SKM-1 treated with dmso at 0.1 percent for 144 hours (cell line): Measurements from ENCODE around the gene ABL2.

Source experiments
- DNase-seq: peaks from one replicate; lab custom pipeline; 2025; ENCODE audit not compliant: unreplicated experiment; lab: John Stamatoyannopoulos, UW

Gene ABL2

GRCh38 chr1:179095924-179096323 lies 133.6 kb downstream of the ABL2 start:
- DNase-seq = no peak

GRCh38 chr1:179095377-179095776 lies 134.1 kb downstream of the ABL2 start:
- DNase-seq = no peak

GRCh38 chr1:179094818-179095217 lies 134.7 kb downstream of the ABL2 start:
- no peak for DNase-seq

DNA sequence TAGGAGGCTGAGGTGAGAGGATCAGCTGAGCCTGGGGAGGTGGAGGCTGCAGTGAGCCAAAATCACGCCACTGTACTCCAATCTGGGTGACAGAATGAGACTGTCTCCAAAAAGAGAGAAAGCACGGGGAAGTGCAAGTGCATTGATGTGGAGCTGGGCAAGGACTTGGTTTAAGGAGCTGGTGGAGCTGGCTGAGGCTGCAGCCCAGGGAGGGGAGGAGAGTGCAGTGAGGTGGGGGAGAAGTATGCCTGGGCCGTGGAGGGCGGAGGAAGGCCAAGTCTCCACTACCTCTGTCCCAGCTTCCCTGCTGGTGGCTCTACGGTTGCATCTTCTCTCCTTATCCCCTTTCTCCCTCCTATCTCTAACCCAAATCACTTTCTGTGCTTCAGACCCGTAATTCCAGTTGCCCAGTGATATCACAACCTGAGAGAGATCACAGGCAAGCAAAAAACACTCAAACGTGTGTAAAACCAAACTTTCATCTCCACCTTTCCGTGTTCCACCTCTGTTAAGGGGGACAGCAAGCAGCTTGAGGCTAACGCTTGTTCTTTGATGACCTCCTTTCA lies 136.5 kb downstream of the ABL2 start:
- no peak for DNase-seq

DNA sequence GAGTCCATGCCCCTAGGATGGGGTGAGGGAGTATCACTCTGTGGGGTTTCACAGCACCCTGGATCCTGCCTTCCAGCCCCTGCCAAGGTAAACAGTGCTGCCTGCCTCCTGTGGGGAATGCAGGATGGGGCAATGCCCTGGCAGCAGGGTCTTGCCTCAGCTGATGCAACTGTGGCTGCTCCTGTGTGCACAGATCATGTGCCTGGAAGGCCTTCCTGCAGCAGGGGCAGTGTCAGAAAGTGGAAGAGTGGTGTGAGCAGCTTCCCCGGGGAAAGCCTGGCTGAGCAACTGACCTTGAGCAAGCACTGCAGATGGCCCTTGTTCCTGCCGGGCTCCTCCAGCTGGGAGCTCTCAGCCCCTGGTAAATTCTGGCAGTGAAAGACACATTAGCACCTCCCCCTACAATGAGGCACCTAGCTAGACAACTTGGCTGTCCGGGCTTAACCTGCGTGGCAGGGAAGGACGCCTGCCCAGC lies 137.7 kb downstream of the ABL2 start:
- no peak for DNase-seq

- DNase-seq = no peak
Measured at GRCh38 chr1:179090923-179091322, 138.6 kb downstream of the ABL2 start.

DNA sequence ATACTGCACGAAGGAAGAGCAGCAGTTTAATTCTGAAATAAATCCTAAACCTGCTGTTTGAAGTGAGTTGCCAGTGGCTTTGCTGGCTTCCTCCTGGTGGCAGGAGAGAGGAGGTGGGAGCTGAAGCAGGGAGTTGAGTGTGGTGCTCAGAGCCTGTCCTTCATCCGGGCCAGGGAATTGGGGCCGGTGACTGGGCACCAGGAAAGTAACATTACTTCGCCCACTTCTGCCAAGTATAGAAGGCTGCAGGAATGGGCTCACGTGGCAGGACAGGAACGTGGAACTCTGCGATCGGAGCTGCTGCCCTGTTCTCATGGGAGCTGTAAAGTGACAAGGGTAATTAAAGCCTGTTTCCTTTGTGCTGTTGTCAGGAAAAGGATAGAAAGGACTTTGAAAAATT lies 139.0 kb downstream of the ABL2 start:
- DNase-seq = no peak

DNA sequence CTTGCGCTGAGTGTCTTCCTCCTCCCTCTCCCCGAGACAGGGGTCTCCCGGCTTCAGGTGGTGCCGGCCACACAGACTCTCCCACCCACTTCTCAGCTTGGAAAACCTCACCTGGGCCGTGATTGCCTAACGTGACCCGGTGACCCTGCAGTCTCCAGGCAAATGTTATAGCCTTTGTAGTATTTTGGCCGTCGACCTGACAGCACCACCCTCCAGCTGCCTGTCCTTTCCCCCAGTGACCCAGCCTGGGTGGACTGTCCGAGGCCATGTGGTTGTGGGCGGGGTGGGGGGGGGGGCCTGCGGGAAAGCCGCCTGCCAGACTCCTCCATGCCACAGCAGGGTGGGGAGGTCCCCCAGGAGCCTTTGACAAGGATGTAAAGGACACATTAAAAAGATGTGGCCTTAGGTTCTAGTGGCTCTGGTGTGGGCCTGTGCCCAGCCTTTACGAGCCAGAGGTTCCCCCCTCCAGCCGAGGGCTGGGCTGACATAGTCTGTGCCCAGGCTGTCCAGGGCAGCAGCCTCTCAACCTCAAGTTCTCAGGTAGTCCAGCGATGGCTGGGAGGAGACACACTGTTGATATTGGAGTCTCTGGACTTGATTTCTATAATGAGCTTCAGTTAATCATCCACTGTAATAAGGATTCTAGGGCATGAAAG lies 139.5 kb downstream of the ABL2 start:
- no peak for DNase-seq

DNA sequence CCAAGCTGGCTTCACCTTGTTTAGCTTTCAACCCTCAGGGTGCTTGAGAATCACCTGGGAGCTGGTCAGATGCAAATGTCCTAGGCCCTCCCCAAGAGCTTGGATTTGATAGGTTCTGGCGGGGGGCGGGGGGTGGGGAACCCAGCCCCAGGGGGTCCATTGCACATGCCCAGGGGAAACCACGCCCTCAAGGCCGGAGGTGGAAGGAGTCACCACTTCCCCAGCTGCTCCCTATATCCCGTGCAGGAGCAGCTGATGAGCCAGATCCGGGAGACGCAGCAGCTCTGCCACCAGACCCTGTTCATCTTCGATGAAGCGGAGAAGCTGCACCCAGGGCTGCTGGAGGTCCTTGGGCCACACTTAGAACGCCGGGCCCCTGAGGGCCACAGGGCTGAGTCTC lies 141.8 kb downstream of the ABL2 start:
- DNase-seq = no peak

DNA sequence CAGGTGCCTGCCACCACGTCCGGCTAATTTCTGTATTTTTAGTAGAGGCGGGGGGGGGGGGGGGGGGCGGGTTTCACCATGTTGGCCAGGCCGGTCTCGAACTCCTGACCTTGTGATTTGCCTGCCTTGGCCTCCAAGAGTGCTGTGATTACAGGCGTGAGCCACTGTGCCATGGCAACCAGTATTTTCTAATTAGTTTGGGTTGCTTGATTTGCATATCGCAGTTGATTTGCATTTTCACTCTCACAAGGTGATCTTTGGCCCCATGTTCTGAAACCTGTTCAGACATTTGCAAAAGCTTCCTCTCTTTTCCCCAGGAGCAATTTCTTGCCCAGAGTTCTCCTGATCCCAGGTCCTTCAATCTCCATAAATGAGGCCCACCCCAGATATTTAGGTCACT lies 145.9 kb downstream of the ABL2 start:
- no peak for DNase-seq

GRCh38 chr1:179082999-179083335 lies 146.5 kb downstream of the ABL2 start:
- DNase-seq = peak; percentile 57

DNA sequence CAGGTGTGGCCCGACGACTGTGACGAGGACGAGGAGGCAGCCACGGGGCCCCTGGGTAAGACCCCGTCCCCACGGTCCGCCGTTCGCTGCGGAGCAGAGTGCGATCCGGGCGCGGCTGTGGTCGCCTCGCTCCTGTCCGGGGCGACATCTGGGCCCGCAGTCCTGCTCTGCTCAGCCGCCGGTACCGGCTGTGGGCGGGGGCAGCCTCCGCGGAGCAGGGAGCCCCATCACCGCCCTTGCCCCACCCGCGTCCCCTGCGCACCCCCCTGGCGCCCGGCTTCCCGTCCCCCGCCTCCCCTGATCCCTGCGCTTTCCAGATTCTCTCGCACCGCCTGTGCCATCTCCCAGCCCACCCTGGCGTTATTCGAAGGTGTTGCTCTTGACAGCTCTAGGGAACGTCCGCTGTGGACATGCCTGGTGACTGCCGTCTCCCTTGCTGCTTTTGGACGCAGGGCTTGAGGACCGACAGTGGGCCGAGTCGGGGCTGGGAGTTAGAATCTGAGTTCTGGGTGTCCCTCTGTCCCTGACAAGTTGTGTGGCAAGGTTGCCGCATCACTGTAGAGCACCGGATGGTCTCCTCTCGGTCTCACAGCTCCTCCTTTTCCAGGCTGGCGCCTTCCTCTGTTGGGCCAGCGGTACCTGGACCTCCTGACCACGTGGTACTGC lies 147.0 kb downstream of the ABL2 start:
- no peak for DNase-seq

DNA sequence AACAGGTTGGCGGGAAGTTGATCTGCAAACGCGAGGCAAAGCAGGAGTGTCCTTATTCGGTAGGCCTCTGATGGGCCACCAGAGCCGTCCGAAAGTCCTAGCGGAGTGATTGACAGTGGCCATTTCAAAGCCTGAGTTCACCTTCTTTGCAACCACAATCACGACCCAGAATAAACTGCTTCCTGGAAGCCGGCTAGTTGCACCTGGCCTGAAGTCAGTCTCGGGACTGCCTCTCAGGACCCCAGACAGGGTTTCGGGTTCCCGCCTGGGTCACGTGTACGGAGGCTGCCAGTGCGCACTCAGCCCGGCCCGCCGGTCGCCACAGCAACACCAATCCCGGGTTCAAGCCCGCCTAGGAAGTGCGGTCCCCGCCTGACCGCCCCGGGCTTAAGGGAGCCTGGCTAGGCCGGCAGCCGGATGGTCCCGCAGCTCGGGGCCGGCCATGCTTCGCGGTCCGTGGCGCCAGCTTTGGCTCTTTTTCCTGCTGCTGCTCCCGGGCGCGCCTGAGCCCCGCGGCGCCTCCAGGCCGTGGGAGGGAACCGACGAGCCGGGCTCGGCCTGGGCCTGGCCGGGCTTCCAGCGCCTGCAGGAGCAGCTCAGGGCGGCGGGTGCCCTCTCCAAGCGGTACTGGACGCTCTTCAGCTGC lies 147.7 kb downstream of the ABL2 start, which contains the start of gene TOR3A:
Gene TOR3A (plus strand): TSS at position 384 of the 646 bp plus-strand sequence. CDS start 59 bp downstream, at position 443.
- peak; percentile 82 for DNase-seq

DNA sequence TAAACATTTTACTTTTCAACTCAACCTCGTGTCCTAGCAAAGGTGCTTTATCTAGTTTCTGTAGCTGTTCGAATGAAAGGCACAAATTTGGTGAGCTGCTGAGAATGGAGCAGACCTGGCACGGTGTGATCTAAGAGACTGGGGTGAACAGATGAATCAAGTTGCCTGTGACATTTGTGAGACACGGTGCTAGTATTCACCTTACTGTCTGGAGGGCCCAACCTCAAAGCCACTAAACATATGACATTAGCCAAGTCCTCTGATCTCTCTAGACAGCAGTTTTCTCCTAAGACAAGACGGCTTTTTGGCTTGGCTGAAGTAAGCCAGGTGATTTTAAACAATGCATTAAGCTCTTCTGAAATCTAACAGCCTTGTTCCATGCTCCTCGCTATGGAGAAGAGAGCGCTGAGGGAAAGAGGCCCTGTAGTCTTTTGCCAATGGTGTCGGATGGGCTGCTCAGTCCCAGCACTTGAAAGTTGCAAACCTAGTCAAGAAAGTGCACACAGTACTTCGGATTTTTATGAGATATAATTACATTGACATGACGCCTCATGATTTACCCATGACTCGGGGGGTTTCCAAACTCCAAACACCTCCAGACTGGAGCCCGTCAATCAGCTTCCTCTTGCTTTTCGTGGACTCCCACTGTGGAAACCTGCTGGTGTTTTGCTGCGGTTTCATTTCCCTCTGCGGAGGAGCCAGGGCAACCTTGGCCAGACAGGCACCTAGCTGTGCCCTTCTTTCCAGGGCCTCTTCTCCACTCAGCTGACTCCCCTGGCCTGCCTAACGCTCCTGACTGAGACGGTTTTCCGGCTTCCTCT lies 148.4 kb downstream of the ABL2 start:
- no peak for DNase-seq

DNA sequence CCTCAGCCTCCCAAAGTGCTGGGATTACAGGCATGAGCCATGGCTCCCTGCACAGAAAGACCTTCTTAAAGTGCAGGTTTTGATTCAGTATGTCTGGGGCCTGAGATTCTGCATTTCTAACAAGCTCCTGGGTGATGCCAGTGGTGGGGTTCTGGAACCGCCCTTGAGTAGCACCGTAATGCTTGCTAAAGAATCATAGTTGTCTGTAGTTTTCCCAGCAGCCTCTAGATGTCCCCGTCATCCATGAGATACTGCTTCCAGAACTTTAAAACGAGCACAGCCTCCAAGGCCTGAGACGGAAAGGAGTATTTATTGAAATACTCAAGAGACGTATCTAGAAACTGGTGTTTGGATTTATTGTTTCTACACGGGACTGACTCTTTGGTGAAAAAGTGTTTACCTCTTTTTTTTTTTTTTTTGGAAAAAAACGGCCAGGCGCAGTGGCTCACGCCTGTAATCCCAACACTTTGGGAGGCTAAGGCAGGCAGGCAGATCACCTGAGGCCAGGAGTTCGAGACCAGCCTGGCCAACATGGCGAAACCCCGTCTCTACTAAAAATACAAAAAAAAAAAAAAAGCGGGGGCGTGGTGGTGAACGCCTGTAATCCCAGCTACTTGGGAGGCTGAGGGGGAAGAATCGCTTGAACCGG lies 150.2 kb downstream of the ABL2 start:
- peak; percentile 85 for DNase-seq

GRCh38 chr1:179077396-179077795 lies 152.1 kb downstream of the ABL2 start:
- DNase-seq = no peak

DNA sequence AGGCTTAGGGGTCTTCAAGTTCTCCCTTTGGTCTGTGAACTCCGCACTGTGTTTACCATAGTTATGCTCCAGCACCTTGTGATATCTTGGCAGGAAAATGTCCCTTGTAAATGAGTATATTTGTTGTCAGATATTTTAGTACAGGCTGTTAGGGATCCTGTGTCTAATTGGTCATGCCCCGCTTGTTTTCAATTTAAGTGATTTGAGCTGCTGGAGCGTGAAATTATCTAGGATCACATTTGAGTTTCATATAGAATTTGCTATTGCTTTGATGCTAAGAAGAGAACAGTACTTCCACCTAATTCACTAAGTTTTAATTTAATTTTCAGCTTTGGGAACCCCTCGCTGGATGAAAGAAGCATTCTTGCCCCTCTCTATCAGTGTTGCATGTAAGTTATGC lies 163.0 kb downstream of the ABL2 start:
- no peak for DNase-seq

DNA sequence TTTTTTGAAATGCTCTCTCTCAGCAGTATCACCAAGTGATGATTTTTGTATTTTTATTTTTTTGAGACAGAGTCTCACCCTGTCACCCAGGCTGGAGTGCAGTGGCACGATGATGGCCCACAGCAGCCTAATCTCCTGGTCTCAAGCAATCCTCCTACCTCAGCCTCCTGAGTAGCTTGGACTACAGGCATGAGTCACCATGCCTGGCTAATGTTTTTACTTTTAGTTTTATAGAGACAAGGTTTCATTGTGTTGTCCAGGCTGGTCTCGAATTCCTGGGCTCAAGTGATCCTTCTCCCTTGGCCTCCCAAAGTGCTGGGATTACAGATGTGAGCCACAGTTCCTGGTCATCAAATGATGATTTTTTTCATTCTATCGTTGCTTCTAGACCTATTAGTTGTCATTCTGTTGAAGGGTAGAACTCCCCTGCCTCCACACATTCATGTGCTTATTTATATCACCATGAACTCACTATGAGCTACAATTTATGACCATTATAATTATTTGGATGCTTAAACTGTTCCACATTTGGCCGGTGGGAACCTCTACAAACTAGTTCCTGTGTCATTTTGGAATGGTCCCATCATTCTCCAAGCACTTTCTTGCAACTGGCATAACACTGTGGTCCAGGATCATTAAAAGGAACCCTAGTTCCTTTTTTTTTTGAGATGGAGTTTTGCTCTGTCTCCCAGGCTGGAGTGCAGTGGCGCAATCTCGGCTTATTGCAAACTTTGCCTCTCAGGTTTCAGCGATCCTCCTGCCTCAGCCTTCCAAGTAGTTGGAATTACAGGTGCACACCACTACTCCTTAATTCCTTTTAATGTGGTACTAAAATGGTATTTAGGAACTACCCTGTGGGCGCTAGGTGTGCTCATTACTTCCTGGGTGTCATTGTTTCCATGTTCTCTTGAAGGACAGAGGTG lies 167.9 kb downstream of the ABL2 start:
- no peak for DNase-seq
